GM23248 (cell line): Measurements from ENCODE around the gene SLC44A2. TPM values are rescaled to one million over a fixed set of nuclear protein-coding genes. Genes with fewer than 3 reads are reported as not detected.
A peak's percentile ranks its signal among the peaks of the same experiment; 100 is the strongest.

Source experiments
- DNase-seq: peaks from one replicate; pipeline ENCODE4 v3.0.0-alpha.2; 2015
- H2AFZ ChIP-seq: fragments of 200-600 bp; sonication (generic); 2 replicates; pipeline ENCODE4 v1.6.1; 2016; ENCODE audit warnings: antibody characterized with exemption
- H3F3A ChIP-seq: fragments of 200-600 bp; sonication (generic); 2 replicates; pipeline ENCODE4 v1.6.1; 2016; ENCODE audit warnings: mild to moderate bottlenecking, antibody characterized with exemption, mixed run types; ENCODE audit not compliant: insufficient read depth
- H3K27ac ChIP-seq: fragments of 200-600 bp; sonication (generic); 2 replicates; pipeline ENCODE4 v1.5.1; 2016; ENCODE audit warnings: mild to moderate bottlenecking
- H3K27me3 ChIP-seq: fragments of 200-600 bp; sonication (generic); replicated peaks from 2 replicates; pipeline ENCODE4 v1.6.1; 2016; ENCODE audit warnings: mild to moderate bottlenecking; ENCODE audit not compliant: insufficient read depth
- H3K36me3 ChIP-seq: fragments of 200-600 bp; sonication (generic); 2 replicates; pipeline ENCODE4 v1.6.1; 2016; ENCODE audit warnings: low read depth, mild to moderate bottlenecking
- H3K4me1 ChIP-seq: fragments of 200-600 bp; sonication (generic); 2 replicates; pipeline ENCODE4 v1.6.1; 2016; ENCODE audit warnings: mild to moderate bottlenecking; ENCODE audit not compliant: insufficient read depth
- H3K4me2 ChIP-seq: fragments of 200-600 bp; sonication (generic); one replicate; pipeline ENCODE4 v1.6.1; 2016; ENCODE audit warnings: mild to moderate bottlenecking; ENCODE audit not compliant: unreplicated experiment
- H3K4me3 ChIP-seq: fragments of 200-600 bp; sonication (generic); 2 replicates; pipeline ENCODE4 v1.5.1; 2016; ENCODE audit warnings: mild to moderate bottlenecking
- H3K79me2 ChIP-seq: fragments of 200-600 bp; sonication (generic); 2 replicates; pipeline ENCODE4 v1.6.1; 2016; ENCODE audit warnings: mild to moderate bottlenecking; ENCODE audit not compliant: insufficient read depth
- H3K9ac ChIP-seq: fragments of 200-600 bp; sonication (generic); 2 replicates; pipeline ENCODE4 v1.6.1; 2016; ENCODE audit warnings: mild to moderate bottlenecking
- H3K9me2 ChIP-seq: fragments of 200-600 bp; sonication (generic); 2 replicates; pipeline ENCODE4 v1.6.1; 2016; ENCODE audit warnings: mixed run types, mild to moderate bottlenecking, moderate library complexity; ENCODE audit not compliant: insufficient read depth
- H3K9me3 ChIP-seq: fragments of 200-600 bp; sonication (generic); one replicate; pipeline ENCODE4 v1.6.1; 2017; ENCODE audit warnings: low read depth
- H4K20me1 ChIP-seq: fragments of 200-600 bp; sonication (generic); 2 replicates; pipeline ENCODE4 v1.6.0; 2016; ENCODE audit not compliant: insufficient read depth
- EZH2 ChIP-seq: fragments of 200-600 bp; sonication (generic); IDR thresholded peaks from 2 replicates; pipeline ENCODE4 v1.6.1; 2018; ENCODE audit warnings: antibody characterized with exemption, mild to moderate bottlenecking; ENCODE audit not compliant: insufficient read depth, poor library complexity, severe bottlenecking
- EZH2phosphoT487 ChIP-seq: fragments of 200-600 bp; sonication (generic); IDR thresholded peaks from 2 replicates; pipeline ENCODE4 v1.6.1; 2018; ENCODE audit warnings: antibody characterized with exemption, moderate library complexity, mild to moderate bottlenecking, low read depth; ENCODE audit not compliant: insufficient read depth
- WGBS, 2 experiments: methylation state at CpG; one replicate each; pipeline ENCODE4 v1.1.6; 2015 to 2017; ENCODE audit warnings: low lambda C conversion rate in 2 of 2, low coverage in 1 of 2; ENCODE audit errors: missing lambda C conversion rate in 2 of 2; 5-methylcytosine and 5-hydroxymethylcytosine counted together
- in situ Hi-C: fragments of 300-500 bp; cut with MboI; formaldehyde crosslinking; loops from 2 replicates; pipeline ENCODE4 v1.15.0; 2020
- polyA plus RNA-seq: library from polyadenylated mRNA; unstranded; fragments of >200 nt; fragmentation: Nextera tagmentation; extraction: Ambion mirVana; gene quantifications from 2 replicates; pipeline ENCODE4 v1.2.1, GENCODE V29; 2016
- total RNA-seq: library from RNA; depleted of rRNA; stranded (reverse); fragments of >200 nt; shearing (Covaris generic); gene quantifications from 2 replicates; pipeline ENCODE4 v1.2.3, GENCODE V29; 2014

The SLC44A2 gene
- total and polyA plus RNA-seq, 2 experiments from 2014 or later: 17.4 to 44.5 TPM

- TF ChIP-seq EZH2: no peak
- no peak for TF ChIP-seq EZH2phosphoT487
- H3K4me1 ChIP-seq: no peaks in the 10 kb centered on the region
- H2AFZ ChIP-seq: no peak overlapping the region
- no peaks in the 10 kb centered on the region for H3K27me3 ChIP-seq
- no peak overlapping the region for H3K27ac ChIP-seq
- no peaks in the 10 kb centered on the region for H3F3A ChIP-seq
- H3K9me2 ChIP-seq: no peaks in the 10 kb centered on the region
- H4K20me1 ChIP-seq: no peaks in the 10 kb centered on the region
- H3K9me3 ChIP-seq: no peaks in the 10 kb centered on the region
- no peak overlapping the region for H3K9ac ChIP-seq
- no peak overlapping the region for H3K4me3 ChIP-seq
- no peak overlapping the region for H3K4me2 ChIP-seq
- H3K36me3 ChIP-seq: no peaks in the 10 kb centered on the region
- in situ Hi-C loops: loop anchor here (5.0 kb wide), 1 partner anchor 61 kb away; no protein-coding TSS in a partner anchor
- no peak for DNase-seq
- H3K79me2 ChIP-seq: no peaks in the 10 kb centered on the region
- 70 to 72% methylated on average over 21 of the region's 21 CpGs for WGBS, 2 experiments
These were observed 18.0 kb downstream of the SLC44A2 start for GRCh38 chr19:10643172-10643967.

GRCh38 chr19:10643968-10644259, 18.6 kb downstream of the SLC44A2 start:
- Histone ChIP-seq H3K9me3 (no peaks in the 10 kb centered on the region), H2AFZ (no peak overlapping the region), H3K9me2 (no peaks in the 10 kb centered on the region), H3K4me1 (no peaks in the 10 kb centered on the region), H3K36me3 (no peaks in the 10 kb centered on the region), H3K27me3 (no peaks in the 10 kb centered on the region), H3K27ac (no peak overlapping the region), H3K4me2 (no peak overlapping the region), H3K4me3 (no peak overlapping the region), H3K9ac (no peak overlapping the region), H4K20me1 (no peaks in the 10 kb centered on the region), H3K79me2 (no peaks in the 10 kb centered on the region), H3F3A (no peaks in the 10 kb centered on the region)
- in situ Hi-C loops: loop anchor here (5.0 kb wide), 1 partner anchor 62 kb away; no protein-coding TSS in a partner anchor
- 35 to 39% methylated on average over 2 to 3 of the region's 3 CpGs for WGBS, 2 experiments
- no peak for TF ChIP-seq EZH2
- no peak for TF ChIP-seq EZH2phosphoT487
- no peak for DNase-seq

DNA sequence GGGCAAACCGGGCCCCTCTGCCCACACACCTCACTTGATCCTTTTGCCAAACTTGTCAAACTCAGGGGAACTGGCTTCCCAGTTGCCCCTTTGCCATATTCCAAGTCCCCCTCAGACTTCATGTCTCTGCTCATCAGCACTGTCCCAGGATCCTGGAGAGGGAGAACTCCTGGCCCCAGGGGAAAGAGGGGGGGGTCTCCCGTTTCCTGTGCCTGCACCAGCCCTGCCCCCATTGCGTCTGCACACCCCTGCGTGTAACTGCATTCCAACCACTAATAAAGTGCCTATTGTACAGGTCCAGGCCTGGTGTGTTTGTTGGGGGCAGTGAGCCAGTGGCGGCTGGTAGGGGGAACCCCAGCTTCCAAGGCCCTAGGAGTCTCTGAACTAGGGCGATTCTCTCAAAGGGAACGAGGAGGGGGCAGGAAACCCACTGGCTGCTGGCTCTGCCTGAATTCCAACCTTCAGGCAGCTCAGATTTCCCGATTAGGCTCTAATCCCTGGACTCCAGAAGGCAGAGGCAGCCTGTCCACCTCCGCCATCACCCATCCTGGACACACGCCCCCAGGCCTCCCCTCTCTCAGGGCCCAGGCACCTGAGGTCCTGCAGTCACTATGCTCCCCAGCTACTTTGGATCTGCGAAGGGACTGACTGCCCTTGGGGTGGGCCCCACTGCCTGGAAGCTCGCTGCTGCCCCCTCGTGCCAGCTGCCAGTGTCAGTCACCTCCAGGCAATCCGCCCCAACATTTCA, 19.1 kb downstream of the SLC44A2 start:
- no peak overlapping the region for H3K27ac ChIP-seq
- no peaks in the 10 kb centered on the region for H3K36me3 ChIP-seq
- no peaks in the 10 kb centered on the region for H3K27me3 ChIP-seq
- no peak overlapping the region for H3K9ac ChIP-seq
- in situ Hi-C loops: loop anchor here (5.0 kb wide), 1 partner anchor 62 kb away; no protein-coding TSS in a partner anchor
- DNase-seq: peak; percentile 88
- no peaks in the 10 kb centered on the region for H3K79me2 ChIP-seq
- no peak overlapping the region for H2AFZ ChIP-seq
- H3F3A ChIP-seq: no peaks in the 10 kb centered on the region
- H4K20me1 ChIP-seq: no peaks in the 10 kb centered on the region
- no peaks in the 10 kb centered on the region for H3K4me1 ChIP-seq
- no peaks in the 10 kb centered on the region for H3K9me3 ChIP-seq
- 11 to 12% methylated on average over 14 of the region's 14 CpGs for WGBS, 2 experiments
- no peak overlapping the region for H3K4me3 ChIP-seq
- no peaks in the 10 kb centered on the region for H3K9me2 ChIP-seq
- TF ChIP-seq EZH2phosphoT487 (no peak), EZH2 (no peak)
- H3K4me2 ChIP-seq: no peak overlapping the region

DNA sequence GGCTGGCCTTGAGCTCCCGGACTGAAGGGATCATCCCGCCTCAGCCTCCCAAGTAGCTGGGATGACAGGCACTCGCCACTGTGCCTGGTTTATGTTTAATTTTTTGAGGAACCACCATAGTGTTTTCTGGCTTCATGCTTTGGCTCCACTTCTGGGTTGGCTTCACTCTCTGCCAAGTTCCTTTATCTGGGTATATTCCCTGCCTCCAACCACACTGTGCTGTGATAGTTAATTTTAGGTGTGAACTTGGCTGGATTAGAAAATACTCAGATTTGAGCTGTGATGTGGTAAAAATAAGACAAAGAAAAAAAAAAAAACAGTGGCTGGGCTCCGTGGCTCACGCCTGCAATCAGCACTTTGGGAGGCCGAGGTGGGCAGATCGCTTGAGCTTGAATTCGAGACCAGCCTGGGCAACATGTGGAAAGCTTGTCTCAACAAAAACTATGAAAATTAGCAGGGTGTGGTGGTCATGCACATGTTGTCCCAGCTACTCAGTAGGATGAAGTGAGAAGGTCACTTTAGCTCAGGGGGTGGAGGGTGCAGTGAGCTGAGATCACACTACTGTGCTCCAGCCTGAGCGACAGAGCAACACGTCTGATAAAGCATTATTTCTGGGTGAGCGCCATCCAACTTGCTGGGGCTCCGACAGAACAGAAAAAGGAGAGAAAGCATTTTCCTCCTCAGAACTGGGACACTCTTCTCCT, 21.3 kb downstream of the SLC44A2 start:
- H4K20me1 ChIP-seq: no peaks in the 10 kb centered on the region
- in situ Hi-C loops: no loop called here
- no peak overlapping the region for H2AFZ ChIP-seq
- TF ChIP-seq EZH2phosphoT487 (no peak), EZH2 (no peak)
- H3K4me3 ChIP-seq: no peak overlapping the region
- no peaks in the 10 kb centered on the region for H3K36me3 ChIP-seq
- H3K9me2 ChIP-seq: no peaks in the 10 kb centered on the region
- no peaks in the 10 kb centered on the region for H3K79me2 ChIP-seq
- peaks cover 2% of the 10 kb centered on the region for H3F3A ChIP-seq
- no peak for DNase-seq
- H3K4me2 ChIP-seq: no peak overlapping the region
- no peaks in the 10 kb centered on the region for H3K27me3 ChIP-seq
- no peak overlapping the region for H3K27ac ChIP-seq
- H3K4me1 ChIP-seq: no peaks in the 10 kb centered on the region
- no peak overlapping the region for H3K9ac ChIP-seq
- WGBS, 2 experiments: 37 to 42% methylated on average over 12 of the region's 12 CpGs
- H3K9me3 ChIP-seq: no peaks in the 10 kb centered on the region
